Esophagus squamous epithelium (tissue), 4 donors: ENCODE measurements around the gene CDH13.

Experiments
- CTCF ChIP-seq, 6 experiments: fragments of 450-650 bp in 4 of 6; fragments of 200-600 bp in 2 of 6; sonication (generic) in 2 of 6; IDR thresholded peaks; one replicate each; pipeline ENCODE4 v1.5.1; 2016 to 2019; ENCODE audit warnings: antibody characterized with exemption in 6 of 6, mild to moderate bottlenecking in 4 of 6, moderate library complexity in 4 of 6
- POLR2A ChIP-seq, 4 donors: fragments of 450-650 bp; IDR thresholded peaks; one replicate each; pipeline ENCODE4 v1.6.1; 2017; ENCODE audit warnings: antibody characterized with exemption in 4 of 4, mild to moderate bottlenecking in 4 of 4, moderate library complexity in 3 of 4

- TF ChIP-seq CTCF (IDR thresholded peaks at IDR 0.05) (no peak), POLR2A (IDR thresholded peaks at IDR 0.05) (no peak)
These were observed 221.2 kb downstream of the CDH13 start for GRCh38 chr16:82848013-82848412.
